Endothelial cell of umbilical vein (primary cell): ENCODE measurements around the gene SETD6. TPM values are rescaled to one million over a fixed set of nuclear protein-coding genes. Genes with fewer than 3 reads are reported as not detected.

Experiments used
- BruUV-seq: library from RNA; stranded (reverse); fragments of 400-500 nt; replicated peaks from 2 replicates; lab custom pipeline; 2021; lab: Mats Ljungman, UMichigan
- CTCF ChIA-PET: fragments of 300-600, 350-600 bp; sonication (Branson Sonifier 250); formaldehyde crosslinking; loops from one replicate; lab custom pipeline; 2021; ENCODE audit warnings: antibody characterized with exemption, inconsistent platforms; lab: Charles Lee
- POLR2A ChIA-PET: fragments of 300-600, 350-600 bp; sonication (Branson Sonifier 250); formaldehyde crosslinking; loops from one replicate; lab custom pipeline; 2021; ENCODE audit warnings: antibody characterized with exemption, inconsistent platforms; lab: Charles Lee
- DNase-seq: peaks from one replicate; pipeline ENCODE4 v3.0.0-alpha.2; 2011; ENCODE audit warnings: low read depth, low spot score
- FAIRE-seq: peaks from 2 replicates; lab custom pipeline; 2011; peaks lifted over from hg19 to GRCh38; lab: Jason Lieb, UNC
- H2AFZ ChIP-seq: 2 replicates; pipeline ENCODE4 v1.6.0; 2012; ENCODE audit warnings: low read depth, low read length, control low read depth, inconsistent platforms
- H3K27ac ChIP-seq: 2 replicates; pipeline ENCODE4 v1.5.1; 2011; ENCODE audit warnings: low read depth, mild to moderate bottlenecking, control low read depth, low read length, moderate library complexity; ENCODE audit not compliant: insufficient read depth
- H3K27me3 ChIP-seq, 2 experiments: 2 replicates each; pipeline versions ENCODE4 v1.6.0 to v1.6.1; 2011; ENCODE audit warnings: low read length in 2 of 2, mixed read lengths in 1 of 2; ENCODE audit not compliant: control insufficient read depth in 2 of 2, insufficient read depth in 2 of 2
- H3K36me3 ChIP-seq, 2 experiments: 2 replicates in 1 of 2; 3 replicates in 1 of 2; pipeline ENCODE4 v1.5.1; 2011; ENCODE audit warnings: low read length in 2 of 2, mild to moderate bottlenecking in 1 of 2, moderate library complexity in 1 of 2; ENCODE audit not compliant: control insufficient read depth in 2 of 2, insufficient read depth in 2 of 2; ENCODE audit errors: extremely low read depth in 1 of 2
- H3K4me1 ChIP-seq: 3 replicates; pipeline ENCODE4 v1.5.1; 2011; ENCODE audit warnings: mild to moderate bottlenecking, low read length; ENCODE audit not compliant: control insufficient read depth, insufficient read depth; ENCODE audit errors: extremely low read depth
- H3K4me2 ChIP-seq: 2 replicates; pipeline ENCODE4 v1.6.1; 2011; ENCODE audit warnings: low read length, control low read depth, mixed read lengths; ENCODE audit not compliant: insufficient read depth
- H3K4me3 ChIP-seq, 3 experiments: fragments of 200-600 bp in 1 of 3; sonication (generic), shearing (Covaris generic) in 1 of 3; replicated peaks in 1 of 3; 2 replicates each; pipeline ENCODE4 v1.5.1; 2011 to 2016; ENCODE audit warnings: control low read depth in 3 of 3, low read length in 3 of 3, mild to moderate bottlenecking in 2 of 3, inconsistent platforms in 1 of 3, low read depth in 1 of 3, moderate library complexity in 1 of 3; ENCODE audit not compliant: insufficient read depth in 1 of 3
- H3K79me2 ChIP-seq: 2 replicates; pipeline ENCODE4 v1.6.0; 2012; ENCODE audit warnings: low read length, inconsistent platforms; ENCODE audit not compliant: control insufficient read depth, insufficient read depth
- H3K9ac ChIP-seq: replicated peaks from 2 replicates; pipeline ENCODE3; 2011; ENCODE audit warnings: low read length, control low read depth; ENCODE audit not compliant: insufficient read depth; ENCODE audit errors: extremely low read depth
- H3K9me1 ChIP-seq: replicated peaks from 3 replicates; pipeline ENCODE4 v1.6.0; 2011; ENCODE audit warnings: mild to moderate bottlenecking, low read length; ENCODE audit not compliant: control insufficient read depth, insufficient read depth; ENCODE audit errors: extremely low read depth
- H3K9me3 ChIP-seq: replicated peaks from 2 replicates; pipeline ENCODE4 v1.5.1; 2012; ENCODE audit warnings: low read length, inconsistent platforms; ENCODE audit not compliant: control insufficient read depth, insufficient read depth
- H4K20me1 ChIP-seq: replicated peaks from 2 replicates; pipeline ENCODE3; 2011; ENCODE audit warnings: mild to moderate bottlenecking, low read length; ENCODE audit not compliant: control insufficient read depth, insufficient read depth; ENCODE audit errors: extremely low read depth
- EZH2 ChIP-seq: IDR thresholded peaks from 2 replicates; pipeline ENCODE4 v1.6.1; 2012; ENCODE audit warnings: borderline replicate concordance, low read depth, mild to moderate bottlenecking, moderate library complexity, low read length, inconsistent platforms; ENCODE audit not compliant: severe bottlenecking
- FOS ChIP-seq: IDR thresholded peaks from 2 replicates; pipeline ENCODE4 v1.6.1; 2011; ENCODE audit warnings: mild to moderate bottlenecking, low read length, moderate library complexity, borderline replicate concordance; ENCODE audit not compliant: insufficient read depth
- GATA2 ChIP-seq: IDR thresholded peaks from 2 replicates; pipeline ENCODE4 v1.7.0; 2011; ENCODE audit warnings: low read depth, mild to moderate bottlenecking, moderate library complexity, mixed read lengths, low read length; ENCODE audit not compliant: insufficient read length, insufficient read depth
- JUN ChIP-seq: IDR thresholded peaks from 2 replicates; pipeline ENCODE4 v1.6.1; 2011; ENCODE audit warnings: borderline replicate concordance, low read depth; ENCODE audit not compliant: insufficient read length, insufficient read depth
- MYC ChIP-seq: IDR thresholded peaks from one replicate; pipeline ENCODE4 v1.6.1; 2011; ENCODE audit warnings: mild to moderate bottlenecking, low read depth, low read length
- POLR2A ChIP-seq: IDR thresholded peaks from 2 replicates; pipeline ENCODE4 v1.6.1; 2012; ENCODE audit warnings: low read depth, mild to moderate bottlenecking, control low read depth, low read length
- POLR2AphosphoS5 ChIP-seq: IDR thresholded peaks from 2 replicates; pipeline ENCODE4 v1.6.1; 2012; ENCODE audit warnings: low read depth, mild to moderate bottlenecking, control low read depth, low read length, moderate library complexity; ENCODE audit not compliant: insufficient read depth
- dilution Hi-C: fragments of 300-500 bp; cut with MboI; formaldehyde crosslinking; loops from one replicate; pipeline ENCODE4 v1.15.0; 2019; ENCODE audit warnings: low sequenced_read_pairs; ENCODE audit not compliant: extremely low pct_ligation_motif_present
- intact Hi-C: fragments of 100-400 bp; cut with micrococcal nuclease; formaldehyde crosslinking; loops from one replicate; pipeline ENCODE4 v1.10.0; 2022
- polyA plus RNA-seq, 4 experiments: library from polyadenylated mRNA; depleted of rRNA in 3 of 4; stranded (reverse) in 3 of 4; unstranded in 1 of 4; fragments of >200 nt; gene quantifications; 2 replicates each; pipeline versions ENCODE4 v1.2.1 to v1.2.3, GENCODE V29; 2011 to 2012; ENCODE audit warnings: missing spikeins in 1 of 4
- total RNA-seq: library from RNA; stranded (reverse); gene quantifications from 2 replicates; pipeline ENCODE4 v1.2.3, GENCODE V29; 2021
- TF ChIP-seq, protein P1 (sequence below), 2 donors: IDR thresholded peaks; 1 replicate in 1 of 2; 2 replicates in 1 of 2; pipeline ENCODE4 v1.5.1; 2011; ENCODE audit warnings: low read length in 2 of 2, mild to moderate bottlenecking in 2 of 2, moderate library complexity in 2 of 2, control low read depth in 1 of 2, inconsistent platforms in 1 of 2, low read depth in 1 of 2; ENCODE audit not compliant: insufficient read depth in 1 of 2; ENCODE audit errors: extremely low read depth in 1 of 2
- TF ChIP-seq, protein P2 (sequence below): IDR thresholded peaks from 2 replicates; pipeline ENCODE4 v1.6.1; 2011; ENCODE audit not compliant: insufficient read depth, insufficient read length

The SETD6 gene
- total and polyA plus RNA-seq, 2 donors (not counting 3 experiments of a cell fraction or from before 2014, with no cell fraction given) = 10.2 to 16.4 TPM

DNA sequence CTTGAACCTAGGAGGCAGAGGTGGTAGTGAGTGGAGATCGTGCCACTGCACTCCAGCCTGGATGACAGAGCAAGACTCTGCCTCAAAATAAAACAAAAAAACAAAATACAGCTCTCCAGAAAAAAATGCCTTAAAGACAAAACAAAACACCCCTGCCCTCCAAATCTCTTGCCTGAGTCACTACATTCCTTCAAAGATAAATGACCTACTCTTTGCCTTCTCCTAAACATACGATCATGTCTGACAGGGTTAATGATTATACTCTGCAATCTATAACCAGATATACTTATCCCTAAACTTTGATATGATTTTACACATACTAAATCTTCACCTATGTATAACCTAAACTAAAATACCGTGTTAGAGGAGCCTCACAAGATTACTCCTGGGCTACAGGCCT lies 1.4 kb upstream of the SETD6 start:
- no peak for FAIRE-seq
- H3K4me2 ChIP-seq = no peak overlapping the region
- POLR2A ChIA-PET = no interaction called here

More for the DNA sequence above, 1.4 kb upstream of the SETD6 start:
- H3K27me3 ChIP-seq = no peaks in the 10 kb centered on the region
- dilution Hi-C loops (no loop called here), intact Hi-C loops (no loop called here)
- no peak overlapping the region for H3K4me3 ChIP-seq
- H3K27ac ChIP-seq = no peak overlapping the region
- peaks cover 17 to 26% of the 10 kb centered on the region in 2 experiments for H3K36me3 ChIP-seq
- H4K20me1 ChIP-seq = no peaks in the 10 kb centered on the region
- no TSS peak for BruUV-seq
- H2AFZ ChIP-seq = no peak overlapping the region
- peaks cover 12% of the 10 kb centered on the region for H3K4me1 ChIP-seq
- no peaks in the 10 kb centered on the region for H3K9me1 ChIP-seq
- H3K9ac ChIP-seq = no peak overlapping the region
- no peak for DNase-seq
- H3K9me3 ChIP-seq = no peaks in the 10 kb centered on the region
- TF ChIP-seq GATA2 (no peak), POLR2A (no peak), POLR2AphosphoS5 (no peak), EZH2 (no peak), MYC (no peak), JUN (no peak), FOS (no peak)
- TF ChIP-seq, protein P1, sequence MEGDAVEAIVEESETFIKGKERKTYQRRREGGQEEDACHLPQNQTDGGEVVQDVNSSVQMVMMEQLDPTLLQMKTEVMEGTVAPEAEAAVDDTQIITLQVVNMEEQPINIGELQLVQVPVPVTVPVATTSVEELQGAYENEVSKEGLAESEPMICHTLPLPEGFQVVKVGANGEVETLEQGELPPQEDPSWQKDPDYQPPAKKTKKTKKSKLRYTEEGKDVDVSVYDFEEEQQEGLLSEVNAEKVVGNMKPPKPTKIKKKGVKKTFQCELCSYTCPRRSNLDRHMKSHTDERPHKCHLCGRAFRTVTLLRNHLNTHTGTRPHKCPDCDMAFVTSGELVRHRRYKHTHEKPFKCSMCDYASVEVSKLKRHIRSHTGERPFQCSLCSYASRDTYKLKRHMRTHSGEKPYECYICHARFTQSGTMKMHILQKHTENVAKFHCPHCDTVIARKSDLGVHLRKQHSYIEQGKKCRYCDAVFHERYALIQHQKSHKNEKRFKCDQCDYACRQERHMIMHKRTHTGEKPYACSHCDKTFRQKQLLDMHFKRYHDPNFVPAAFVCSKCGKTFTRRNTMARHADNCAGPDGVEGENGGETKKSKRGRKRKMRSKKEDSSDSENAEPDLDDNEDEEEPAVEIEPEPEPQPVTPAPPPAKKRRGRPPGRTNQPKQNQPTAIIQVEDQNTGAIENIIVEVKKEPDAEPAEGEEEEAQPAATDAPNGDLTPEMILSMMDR (IDR thresholded peaks at IDR 0.05; ENCODE audit: extremely low read depth in 1 of 2, insufficient read depth in 1 of 2, low read depth in 1 of 2, low read length in 2 of 2) = no peak
- TF ChIP-seq, protein P2, sequence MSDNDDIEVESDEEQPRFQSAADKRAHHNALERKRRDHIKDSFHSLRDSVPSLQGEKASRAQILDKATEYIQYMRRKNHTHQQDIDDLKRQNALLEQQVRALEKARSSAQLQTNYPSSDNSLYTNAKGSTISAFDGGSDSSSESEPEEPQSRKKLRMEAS = no peak
- no peaks in the 10 kb centered on the region for H3K79me2 ChIP-seq
- CTCF ChIA-PET = interaction anchor here (1.0 to 6.8 kb wide), 6 partner anchors 18 to 242 kb away, joined by 3 to 73 read pairs (median 4); no protein-coding TSS in a partner anchor
